Osteoblast (primary cell): ENCODE measurements around the gene ETV6. TPM values are rescaled to one million over a fixed set of nuclear protein-coding genes. Genes with fewer than 3 reads are reported as not detected.

Experiments used
- DNase-seq: peaks from one replicate; pipeline ENCODE4 v3.0.0; 2011; ENCODE audit warnings: low spot score, mixed read lengths; ENCODE audit not compliant: insufficient read length; ENCODE audit errors: missing footprints
- H2AFZ ChIP-seq: 2 replicates; pipeline ENCODE4 v1.6.0; 2011; ENCODE audit warnings: mild to moderate bottlenecking, low read length
- H3K27ac ChIP-seq: 2 replicates; pipeline ENCODE4 v1.5.1; 2011; ENCODE audit warnings: mild to moderate bottlenecking, low read depth, low read length, moderate library complexity
- H3K27me3 ChIP-seq: 2 replicates; pipeline ENCODE4 v1.6.0; 2012; ENCODE audit warnings: mild to moderate bottlenecking, control low read depth, inconsistent platforms, low read length, moderate library complexity; ENCODE audit not compliant: insufficient read depth
- H3K36me3 ChIP-seq: 2 replicates; pipeline ENCODE4 v1.5.1; 2011; ENCODE audit warnings: mild to moderate bottlenecking, low read length, control low read depth, moderate library complexity; ENCODE audit not compliant: insufficient read depth
- H3K4me1 ChIP-seq: 2 replicates; pipeline ENCODE4 v1.5.1; 2011; ENCODE audit warnings: mild to moderate bottlenecking, low read length, control low read depth, moderate library complexity; ENCODE audit not compliant: insufficient read depth
- H3K4me2 ChIP-seq: 2 replicates; pipeline ENCODE4 v1.6.0; 2011; ENCODE audit warnings: mild to moderate bottlenecking, low read length; ENCODE audit not compliant: insufficient read depth
- H3K4me3 ChIP-seq: fragments of 200-600 bp; sonication (generic); 3 replicates; pipeline ENCODE4 v1.5.1; 2012; ENCODE audit warnings: mild to moderate bottlenecking, low read length, inconsistent platforms; ENCODE audit not compliant: insufficient read depth
- H3K79me2 ChIP-seq: 2 replicates; pipeline ENCODE4 v1.6.0; 2012; ENCODE audit warnings: mild to moderate bottlenecking, low read length, control low read depth, inconsistent platforms; ENCODE audit not compliant: insufficient read depth
- H3K9me3 ChIP-seq: 2 replicates; pipeline ENCODE4 v1.5.1; 2011; ENCODE audit warnings: low read depth, low read length, control low read depth
- H4K20me1 ChIP-seq: 2 replicates; pipeline ENCODE4 v1.6.0; 2012; ENCODE audit warnings: mild to moderate bottlenecking, low read length, control low read depth; ENCODE audit not compliant: insufficient read depth
- total RNA-seq: library from RNA; depleted of rRNA; stranded (reverse); fragments of >200 nt; gene quantifications from 2 replicates; pipeline ENCODE4 v1.2.3, GENCODE V29; 2012
- TF ChIP-seq, protein P1 (sequence below): IDR thresholded peaks from 2 replicates; pipeline ENCODE4 v1.5.1; 2011; ENCODE audit warnings: mild to moderate bottlenecking, low read depth, low read length, moderate library complexity; ENCODE audit errors: extremely low read depth

Gene ETV6
- total RNA-seq, 1 donor: 16.3 TPM

DNA sequence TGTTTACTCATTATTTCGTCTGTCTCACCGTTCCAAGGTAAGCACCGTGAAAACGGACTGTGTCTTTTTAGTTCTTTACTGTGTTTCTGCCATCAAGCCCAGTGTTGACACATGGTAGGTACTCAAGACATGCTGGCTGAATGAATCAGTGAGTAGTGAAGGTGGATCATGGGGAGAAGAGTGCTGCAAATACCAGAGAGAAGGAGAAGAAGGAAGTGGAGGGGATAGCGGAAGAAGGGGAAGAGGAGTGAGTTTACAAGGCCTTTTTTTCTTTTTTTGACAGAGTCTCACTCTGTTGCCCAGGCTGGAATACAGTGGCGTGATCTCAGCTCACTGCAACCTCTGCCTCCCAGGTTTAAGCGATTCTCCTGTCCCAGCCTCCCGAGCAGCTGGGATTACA is 54.6 kb downstream of the ETV6 start:
- DNase-seq: no peak
- H3K4me1 ChIP-seq: peaks cover 15% of the 10 kb centered on the region

GRCh38 chr12:11705010-11705409 is 55.5 kb downstream of the ETV6 start:
- no peak overlapping the region for H2AFZ ChIP-seq
- TF ChIP-seq, protein P1, sequence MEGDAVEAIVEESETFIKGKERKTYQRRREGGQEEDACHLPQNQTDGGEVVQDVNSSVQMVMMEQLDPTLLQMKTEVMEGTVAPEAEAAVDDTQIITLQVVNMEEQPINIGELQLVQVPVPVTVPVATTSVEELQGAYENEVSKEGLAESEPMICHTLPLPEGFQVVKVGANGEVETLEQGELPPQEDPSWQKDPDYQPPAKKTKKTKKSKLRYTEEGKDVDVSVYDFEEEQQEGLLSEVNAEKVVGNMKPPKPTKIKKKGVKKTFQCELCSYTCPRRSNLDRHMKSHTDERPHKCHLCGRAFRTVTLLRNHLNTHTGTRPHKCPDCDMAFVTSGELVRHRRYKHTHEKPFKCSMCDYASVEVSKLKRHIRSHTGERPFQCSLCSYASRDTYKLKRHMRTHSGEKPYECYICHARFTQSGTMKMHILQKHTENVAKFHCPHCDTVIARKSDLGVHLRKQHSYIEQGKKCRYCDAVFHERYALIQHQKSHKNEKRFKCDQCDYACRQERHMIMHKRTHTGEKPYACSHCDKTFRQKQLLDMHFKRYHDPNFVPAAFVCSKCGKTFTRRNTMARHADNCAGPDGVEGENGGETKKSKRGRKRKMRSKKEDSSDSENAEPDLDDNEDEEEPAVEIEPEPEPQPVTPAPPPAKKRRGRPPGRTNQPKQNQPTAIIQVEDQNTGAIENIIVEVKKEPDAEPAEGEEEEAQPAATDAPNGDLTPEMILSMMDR: no peak
- H3K4me2 ChIP-seq: no peak overlapping the region
- H3K79me2 ChIP-seq: peaks cover 81% of the 10 kb centered on the region
- H3K27me3 ChIP-seq: no peaks in the 10 kb centered on the region
- H3K9me3 ChIP-seq: no peaks in the 10 kb centered on the region
- no peaks in the 10 kb centered on the region for H3K36me3 ChIP-seq
- H4K20me1 ChIP-seq: peaks cover 6% of the 10 kb centered on the region
- no peak overlapping the region for H3K4me3 ChIP-seq
- H3K4me1 ChIP-seq: peaks cover 15% of the 10 kb centered on the region
- peak overlapping the region; percentile 57 for H3K27ac ChIP-seq
- DNase-seq: no peak

More for the DNA sequence above, 54.6 kb downstream of the ETV6 start:
- peaks cover 79% of the 10 kb centered on the region for H3K79me2 ChIP-seq
- TF ChIP-seq, protein P1: no peak
- no peaks in the 10 kb centered on the region for H3K27me3 ChIP-seq
- H4K20me1 ChIP-seq: peaks cover 6% of the 10 kb centered on the region
- H3K36me3 ChIP-seq: no peaks in the 10 kb centered on the region
- H3K9me3 ChIP-seq: no peaks in the 10 kb centered on the region
- no peak overlapping the region for H3K4me3 ChIP-seq
- H2AFZ ChIP-seq: no peak overlapping the region
- H3K27ac ChIP-seq: no peak overlapping the region
- H3K4me2 ChIP-seq: no peak overlapping the region

- DNase-seq: no peak
- H3K27ac ChIP-seq: no peak overlapping the region
- H3K79me2 ChIP-seq: peaks cover 81% of the 10 kb centered on the region
- no peaks in the 10 kb centered on the region for H3K27me3 ChIP-seq
- H3K4me1 ChIP-seq: peaks cover 22% of the 10 kb centered on the region
- peaks cover 6% of the 10 kb centered on the region for H4K20me1 ChIP-seq
- no peaks in the 10 kb centered on the region for H3K9me3 ChIP-seq
- no peak overlapping the region for H3K4me3 ChIP-seq
- H2AFZ ChIP-seq: no peak overlapping the region
- H3K36me3 ChIP-seq: no peaks in the 10 kb centered on the region
- no peak overlapping the region for H3K4me2 ChIP-seq
- TF ChIP-seq, protein P1: no peak
These were observed 57.3 kb downstream of the ETV6 start for GRCh38 chr12:11706509-11707379.

GRCh38 chr12:11707535-11707934 is 58.1 kb downstream of the ETV6 start:
- Histone ChIP-seq H3K9me3 (no peaks in the 10 kb centered on the region), H3K4me1 (peaks cover 29% of the 10 kb centered on the region), H3K36me3 (no peaks in the 10 kb centered on the region), H3K27ac (no peak overlapping the region), H3K27me3 (no peaks in the 10 kb centered on the region), H2AFZ (no peak overlapping the region), H4K20me1 (peaks cover 6% of the 10 kb centered on the region), H3K79me2 (peaks cover 81% of the 10 kb centered on the region), H3K4me3 (no peak overlapping the region), H3K4me2 (no peak overlapping the region)
- DNase-seq: no peak
- TF ChIP-seq, protein P1: no peak
